Erythroblast (primary cell): ENCODE measurements around the gene KLHL22.

Experiments used
- GATA1 ChIP-seq: IDR thresholded peaks from 2 replicates; pipeline ENCODE4 v1.6.1; 2011; ENCODE audit warnings: low read depth, mild to moderate bottlenecking, control low read depth, low read length, moderate library complexity
- POLR2A ChIP-seq: IDR thresholded peaks from 2 replicates; pipeline ENCODE4 v1.6.1; 2011; ENCODE audit warnings: mild to moderate bottlenecking, low read length

DNA sequence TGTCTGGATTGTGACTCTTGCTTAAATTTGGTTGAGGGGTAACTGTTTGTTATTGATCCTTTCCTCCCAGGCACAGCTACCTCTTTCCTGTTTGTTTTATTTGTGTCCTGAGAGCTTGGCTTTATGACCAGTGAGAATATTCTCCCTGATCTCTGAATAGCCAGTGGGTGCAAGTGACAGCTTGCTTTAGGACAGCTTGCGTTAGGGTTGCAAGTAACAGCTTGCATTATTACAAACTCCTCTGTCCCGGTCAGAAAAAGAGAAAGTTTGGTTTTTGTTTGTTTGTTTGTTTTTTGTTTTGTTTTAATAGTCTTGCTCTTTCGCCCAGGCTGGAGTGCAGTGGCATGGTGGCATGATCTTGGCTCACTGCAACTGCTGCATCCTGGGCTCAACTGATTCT is 3.3 kb upstream of the KLHL22 start:
- TF ChIP-seq POLR2A (no peak), GATA1 (no peak)
